HG02763 (cell line): ENCODE results near the gene DBNDD2.

ENCODE experiments used
- ATAC-seq: cut with Tn5 transposase; IDR thresholded peaks from one replicate; pipeline ENCODE4 v1.9.1; 2021; ENCODE audit warnings: mild to moderate bottlenecking, moderate library complexity; ENCODE audit not compliant: unreplicated experiment

Gene DBNDD2

DNA sequence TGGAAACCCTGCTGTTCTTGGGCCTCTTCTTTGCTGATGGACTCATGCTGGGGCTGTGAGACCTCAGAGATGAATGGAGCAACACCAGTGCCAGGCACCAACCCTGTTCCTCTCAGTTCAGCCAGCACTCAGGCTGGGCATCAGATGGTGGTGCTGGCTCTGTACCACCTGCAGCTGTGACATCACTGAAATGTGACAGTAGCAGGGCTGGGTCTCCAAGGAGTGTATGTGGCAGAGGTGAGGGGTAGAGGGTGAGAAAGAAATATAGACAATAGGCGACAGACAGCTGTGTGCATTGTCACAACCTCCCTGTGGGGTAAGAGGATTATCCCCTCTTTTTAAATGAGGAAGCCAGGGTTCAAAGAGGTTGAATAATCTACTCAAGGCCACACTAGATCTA is 29.9 kb upstream of the DBNDD2 start, which contains the start of gene TP53TG5:
TP53TG5 (minus strand) TSS at position 135 of the 400 bp plus-strand sequence; CDS start at position 46, 89 bp downstream.
- no peak for ATAC-seq

GRCh38 chr20:45387274-45387673 is 20.8 kb upstream of the DBNDD2 start:
- no peak for ATAC-seq

DNA sequence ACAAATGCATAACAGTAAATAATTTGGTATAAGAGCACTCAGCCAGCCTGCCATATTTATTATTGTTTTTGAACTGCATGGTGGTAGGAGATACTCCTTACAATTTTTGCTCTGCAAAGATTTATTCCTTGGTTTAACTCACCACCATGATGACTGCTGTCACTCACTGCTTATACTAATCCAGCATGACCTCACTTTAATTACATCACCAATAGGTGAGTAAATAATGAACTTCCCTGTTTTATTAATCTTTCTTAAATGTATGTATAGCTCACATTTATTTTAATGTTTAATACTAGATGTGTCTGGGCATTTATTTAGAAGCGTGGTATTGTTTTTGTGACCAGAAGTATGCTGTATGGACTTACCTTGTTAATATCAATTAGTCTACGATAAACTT is 17.2 kb upstream of the DBNDD2 start:
- no peak for ATAC-seq

GRCh38 chr20:45391559-45391958 is 16.5 kb upstream of the DBNDD2 start:
- no peak for ATAC-seq

- ATAC-seq, result no peak
These were observed 15.4 kb upstream of the DBNDD2 start for GRCh38 chr20:45392733-45393132.

DNA sequence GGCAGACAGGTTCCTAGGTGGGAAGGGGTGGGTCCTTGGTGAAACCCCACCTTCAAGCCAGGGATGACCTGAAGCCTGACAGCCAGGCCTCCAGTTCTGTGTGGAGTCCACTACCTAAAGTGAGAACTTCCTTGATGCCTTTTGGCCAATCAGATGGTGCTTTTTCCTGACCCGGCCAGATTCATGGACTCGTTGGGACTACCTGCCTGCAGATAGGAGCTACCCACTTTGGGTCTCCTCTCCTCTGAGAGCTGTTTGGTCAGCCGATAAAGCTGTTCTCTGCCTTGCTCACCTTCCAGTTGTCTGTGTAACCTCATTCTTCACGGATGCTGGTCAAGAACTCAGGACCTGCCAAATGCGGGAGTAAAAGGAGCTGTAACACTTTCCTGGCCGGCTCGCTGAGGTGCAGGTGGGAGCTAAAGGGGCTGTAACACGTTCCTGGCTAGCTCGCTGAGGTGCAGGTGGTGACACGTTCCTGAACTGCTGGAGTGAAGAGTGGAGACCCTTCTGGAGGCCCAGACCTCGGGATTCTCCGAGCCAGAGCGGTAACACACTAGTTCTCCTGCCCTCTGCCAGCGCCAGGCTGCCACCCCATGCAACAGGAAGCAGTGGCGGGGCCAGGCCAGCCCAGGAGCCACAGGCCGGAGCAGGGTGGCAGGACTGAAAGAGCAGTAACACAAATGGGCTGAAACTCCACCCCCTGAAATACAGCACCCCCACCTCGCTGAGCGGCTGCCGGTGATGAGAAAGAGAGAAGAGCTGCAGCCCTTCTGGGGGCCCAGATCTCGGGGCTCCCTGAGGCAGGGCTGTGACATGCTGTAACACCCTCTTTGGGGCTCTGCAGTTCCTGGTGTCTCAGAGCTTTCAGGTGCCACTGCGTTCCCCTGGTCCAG is 13.6 kb upstream of the DBNDD2 start:
- ATAC-seq, result no peak

- ATAC-seq, result no peak
These were observed 13.0 kb upstream of the DBNDD2 start for GRCh38 chr20:45395114-45395415.

DNA sequence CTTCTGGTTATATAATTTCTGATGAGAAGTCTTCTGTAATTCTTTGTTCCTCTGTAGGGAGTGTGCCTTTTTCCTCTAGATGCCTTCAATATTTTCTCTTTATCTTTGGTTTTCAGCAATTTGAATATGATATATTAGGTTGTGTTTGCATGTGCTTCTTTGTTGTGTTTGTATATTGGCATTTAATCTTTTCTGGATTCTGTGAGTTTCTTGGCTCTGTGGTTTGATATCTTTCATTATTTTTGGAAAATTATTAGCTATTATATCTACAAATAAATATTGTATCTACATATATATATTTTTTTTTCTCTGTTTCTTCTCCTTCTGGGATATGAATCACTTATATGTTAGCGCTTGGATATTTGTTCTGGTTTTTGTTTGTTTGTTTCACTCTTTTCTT is 9.1 kb upstream of the DBNDD2 start:
- no peak for ATAC-seq

DNA sequence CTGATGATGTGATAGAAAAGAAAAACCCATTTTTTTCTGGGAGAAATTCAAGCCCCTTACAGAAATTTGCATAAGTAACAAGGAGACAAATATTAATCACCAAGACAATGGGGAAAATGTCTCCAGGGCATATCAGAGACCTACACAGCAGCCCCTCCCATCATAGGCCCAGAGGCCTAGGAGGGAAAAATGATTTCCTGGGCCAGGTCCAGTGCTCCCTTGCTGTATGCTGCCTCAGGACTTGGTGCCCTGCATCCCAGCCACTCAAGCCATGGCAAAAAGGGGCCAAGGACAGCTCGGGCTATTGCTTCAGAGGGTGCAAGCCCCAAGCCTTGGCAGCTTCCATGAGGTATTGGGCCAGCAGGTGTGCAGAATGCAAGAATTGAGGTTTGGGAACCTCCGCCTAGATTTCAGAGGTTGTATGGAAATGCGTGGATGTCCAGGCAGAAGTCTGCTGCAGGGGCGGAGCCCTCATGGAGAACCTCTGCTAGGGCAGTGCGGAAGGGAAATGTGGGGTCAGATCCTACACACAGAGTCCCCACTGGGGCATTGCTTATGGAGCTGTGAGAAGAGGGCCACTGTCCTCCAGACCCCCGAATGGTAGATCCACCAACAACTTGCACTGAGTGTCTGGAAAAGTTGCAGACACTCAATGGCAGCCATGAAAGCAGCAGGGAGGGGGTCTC is 7.6 kb upstream of the DBNDD2 start:
- ATAC-seq, result no peak

GRCh38 chr20:45402946-45403345 is 5.1 kb upstream of the DBNDD2 start:
- ATAC-seq, result no peak

DNA sequence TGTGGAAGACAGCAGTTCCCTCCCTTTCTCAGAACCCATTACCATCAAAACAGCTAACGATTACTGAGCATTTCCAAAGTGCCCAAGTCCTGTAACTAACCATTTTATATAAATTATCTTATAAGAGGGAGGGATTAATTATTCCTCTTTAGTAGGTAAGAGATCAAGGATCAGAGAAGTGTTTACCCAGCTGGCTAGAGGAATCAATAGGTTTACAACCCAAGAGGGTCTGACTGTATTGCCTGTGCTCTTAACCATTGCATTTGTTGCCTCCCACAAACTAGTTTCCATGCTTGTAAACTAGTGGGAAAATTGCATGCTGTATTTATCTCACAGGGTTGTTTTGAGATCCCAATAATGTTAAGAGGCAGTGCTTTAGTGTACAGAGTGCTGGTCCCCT is 3.7 kb upstream of the DBNDD2 start:
- ATAC-seq, result no peak

DNA sequence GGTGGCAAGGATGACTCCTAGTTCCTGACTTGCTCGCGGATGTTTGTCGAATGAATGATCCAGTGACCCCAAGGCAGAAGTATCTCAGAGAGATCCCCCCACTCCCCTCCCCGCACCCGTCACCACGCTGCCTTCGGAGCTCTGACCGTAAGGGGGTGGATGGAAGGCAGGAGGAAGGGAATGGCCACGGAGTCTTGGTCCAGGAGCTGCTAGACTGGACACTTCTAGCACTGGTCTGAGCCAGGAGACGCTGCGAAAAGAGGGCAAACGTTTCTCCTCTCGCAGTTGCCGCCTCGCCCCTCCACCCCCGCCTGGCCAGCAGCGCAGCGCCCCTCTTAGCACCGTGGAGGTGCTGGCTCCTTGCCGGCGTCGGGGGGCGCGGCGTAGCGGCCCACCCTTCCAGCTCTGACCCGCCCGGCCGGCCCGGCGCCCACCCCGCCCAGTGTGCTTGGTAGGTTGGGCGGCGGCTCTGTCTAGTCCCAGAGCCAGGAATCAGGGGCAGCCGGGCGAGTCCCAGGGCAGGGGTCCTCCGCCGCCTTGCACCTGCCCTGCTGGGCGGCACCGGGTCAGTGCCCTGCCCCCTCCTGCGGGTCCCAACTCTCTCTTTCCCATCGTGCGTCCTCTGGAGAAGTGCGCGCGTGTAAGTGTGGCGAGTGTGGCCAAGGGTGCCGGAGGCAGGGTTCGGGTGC is 2.4 kb upstream of the DBNDD2 start:
- no peak for ATAC-seq

GRCh38 chr20:45406260-45407066 is 1.6 kb upstream of the DBNDD2 start:
- ATAC-seq, result no peak

DNA sequence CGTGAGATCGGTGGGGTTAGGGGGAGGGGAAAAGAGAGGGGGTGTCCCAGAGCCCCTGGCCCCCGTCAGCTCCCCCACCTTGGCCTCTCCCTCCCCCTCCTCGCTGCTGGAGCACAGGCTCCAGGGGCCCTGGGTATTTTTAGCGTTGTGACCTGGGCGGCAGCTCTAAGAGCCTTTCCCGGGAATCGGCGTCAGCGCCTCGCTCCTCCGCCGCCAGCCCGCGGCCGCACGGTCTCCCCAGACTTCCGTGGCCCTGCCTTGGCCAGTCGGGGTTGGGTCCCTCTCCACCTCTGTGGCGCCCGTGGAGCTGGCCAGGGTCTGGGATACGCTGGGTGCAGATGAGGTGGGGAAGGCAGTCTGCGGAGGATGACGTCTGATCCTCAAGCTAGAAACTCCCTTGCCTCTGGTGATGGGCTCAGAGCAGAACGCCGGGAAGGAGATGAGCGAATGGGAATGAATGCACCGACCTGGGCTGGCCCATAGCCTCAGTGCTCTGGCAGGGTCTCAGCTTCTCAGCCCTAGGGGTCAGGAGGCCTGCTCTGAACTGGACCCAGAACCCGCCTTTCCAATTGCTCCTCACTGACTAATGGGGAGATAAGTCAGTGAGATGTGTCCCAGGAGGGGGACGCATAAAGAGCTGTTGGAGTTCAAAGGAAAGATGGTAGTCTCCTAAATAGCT is 883 bp upstream of the DBNDD2 start:
- ATAC-seq, result no peak

- ATAC-seq, result no peak
These were observed 641 bp downstream of the DBNDD2 start for GRCh38 chr20:45408646-45409213.

- no peak for ATAC-seq
These were observed 1.6 kb downstream of the DBNDD2 start for GRCh38 chr20:45409521-45410272.

- no peak for ATAC-seq
These were observed 2.8 kb downstream of the DBNDD2 start for GRCh38 chr20:45410887-45411286.

DNA sequence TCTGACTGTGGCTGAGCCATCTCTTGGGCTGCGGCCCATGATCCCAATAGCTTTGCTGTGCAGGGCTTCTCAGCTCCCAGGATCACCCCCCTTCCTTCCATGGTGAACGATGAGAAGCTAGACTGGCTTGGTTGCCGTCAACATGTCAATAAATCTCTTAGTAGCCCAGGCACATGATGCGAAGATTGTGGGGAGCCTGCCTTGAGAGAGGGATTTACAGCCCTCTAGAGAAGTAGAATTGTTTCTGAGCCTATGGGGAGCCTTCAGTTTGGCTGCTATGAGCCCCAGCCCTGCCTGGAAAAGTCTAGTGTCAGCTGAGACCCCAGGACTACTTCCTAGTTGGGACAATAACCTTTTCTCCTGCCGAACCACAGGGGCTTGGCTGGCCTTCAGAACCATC is 4.6 kb downstream of the DBNDD2 start:
- ATAC-seq, result no peak

- ATAC-seq, result no peak
These were observed 5.4 kb downstream of the DBNDD2 start for GRCh38 chr20:45413479-45413878.
